Measurements from ENCODE around the gene USP7.
"Not testable (repeated sequence)": the region's sequence is repeated elsewhere in the genome, so short reads cannot be mapped to it uniquely, and the experiment has no call there.

Gene USP7

DNA sequence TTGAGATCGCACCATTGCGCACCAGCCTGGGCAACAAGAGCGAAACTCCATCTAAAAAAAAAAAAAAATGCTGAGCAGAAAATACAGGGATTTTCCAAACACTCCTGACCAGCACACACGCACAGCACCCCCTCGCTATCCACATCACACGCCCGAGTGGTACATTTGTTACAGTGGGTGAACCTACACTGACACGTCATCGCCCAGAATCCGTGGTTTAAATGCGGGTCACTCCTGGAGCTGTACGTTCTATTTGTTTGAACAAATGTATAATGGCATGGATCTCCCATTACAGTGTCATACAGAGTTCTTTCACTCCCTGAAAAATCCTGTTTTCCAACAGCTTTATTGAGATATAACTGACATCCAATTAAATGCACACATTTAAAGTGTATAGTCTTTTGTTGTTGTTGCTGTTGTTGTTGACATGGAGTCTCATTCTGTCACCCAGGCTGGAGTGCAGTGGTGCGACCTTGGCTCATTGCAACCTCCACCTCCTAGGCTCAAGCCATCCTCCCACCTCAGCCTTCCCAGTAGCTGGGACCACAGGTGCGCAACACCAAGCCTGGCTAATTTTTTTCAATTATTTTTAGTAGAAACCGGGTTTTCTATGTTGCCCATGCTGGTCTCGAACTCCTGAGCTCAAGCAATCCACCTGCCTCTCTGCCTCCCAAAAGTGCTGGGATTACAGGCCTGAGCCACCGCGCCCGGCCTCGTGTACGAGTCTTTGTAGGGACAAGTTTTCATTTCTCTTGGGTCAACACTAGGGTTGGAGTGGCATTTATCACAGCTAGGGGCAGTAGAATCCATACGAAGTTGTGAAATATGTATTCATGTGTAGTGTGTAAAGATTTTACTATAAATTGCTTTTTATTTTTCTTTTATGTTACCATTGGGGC, 90.5 kb downstream of the USP7 start:
- DNase-seq, result no peak

DNA sequence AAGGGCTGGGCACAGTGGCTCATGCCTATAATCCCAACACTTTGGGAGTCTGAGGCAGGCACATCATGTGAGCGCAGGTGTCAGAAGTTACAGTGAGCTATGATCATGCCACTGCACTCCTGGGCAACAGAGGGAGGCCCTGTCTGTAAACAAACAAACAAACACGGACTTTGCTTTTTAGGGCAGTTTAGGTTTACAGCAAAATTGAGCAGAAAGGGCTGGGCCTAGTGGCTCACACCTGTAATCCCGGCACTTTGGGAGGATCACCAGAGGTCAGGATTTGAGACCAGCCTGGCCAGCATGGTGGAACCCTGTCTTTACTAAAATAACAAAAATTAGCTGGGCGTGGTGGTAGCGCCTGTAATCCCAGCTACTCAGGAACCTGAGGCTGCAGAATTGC, 91.6 kb downstream of the USP7 start:
- DNase-seq, result no peak

DNA sequence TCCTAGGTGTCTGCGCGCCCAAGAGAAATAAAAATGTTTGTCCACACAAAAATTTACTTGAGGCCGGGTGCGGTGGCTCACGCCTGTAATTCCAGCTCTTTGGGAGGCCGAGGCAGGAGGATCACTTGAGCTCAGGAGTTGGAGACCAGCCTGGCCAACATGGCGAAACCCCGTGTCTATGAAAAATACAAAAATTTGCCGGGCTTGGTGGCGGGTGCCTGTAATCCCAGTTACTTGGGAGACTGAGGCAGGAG, 93.8 kb downstream of the USP7 start:
- not testable (repeated sequence) for DNase-seq

DNA sequence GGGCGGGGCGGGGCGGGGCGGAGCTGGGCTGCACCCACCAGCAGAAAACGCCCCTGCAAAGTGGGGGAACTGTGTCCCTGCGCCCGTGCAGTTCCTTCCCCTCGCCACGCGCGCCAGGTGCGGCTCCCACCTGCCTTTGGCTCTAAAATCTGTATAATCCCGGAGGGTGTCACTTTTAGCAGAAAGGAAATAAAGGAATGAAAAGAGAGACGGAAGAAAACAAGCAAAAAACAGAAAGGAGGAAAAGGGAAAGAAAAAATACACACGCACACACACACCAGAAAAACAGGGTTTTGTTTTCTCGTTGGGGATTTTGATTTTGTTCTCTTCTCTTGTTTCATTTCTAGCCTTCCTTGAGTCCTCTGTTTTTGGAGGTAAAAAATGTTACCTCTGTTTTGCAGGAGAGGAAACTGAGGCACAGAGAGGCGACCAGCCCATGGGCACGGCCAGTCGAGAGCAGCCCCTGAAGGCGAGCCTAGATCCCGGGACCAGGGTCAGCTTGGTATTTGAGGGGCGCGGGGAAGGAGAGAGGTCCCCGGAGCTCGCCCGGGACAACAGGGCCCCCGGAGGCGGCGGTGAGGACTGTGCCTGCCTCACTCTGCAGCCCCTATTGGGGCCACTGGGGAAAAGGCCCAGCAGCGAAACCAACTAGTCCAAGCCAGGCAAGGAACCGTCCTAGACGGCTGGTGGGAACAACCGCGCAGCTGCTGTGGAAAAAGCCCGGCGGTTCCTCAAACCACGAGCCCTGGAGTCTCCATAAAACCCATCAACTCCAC, 94.3 kb downstream of the USP7 start:
- DNase-seq, result no peak

DNA sequence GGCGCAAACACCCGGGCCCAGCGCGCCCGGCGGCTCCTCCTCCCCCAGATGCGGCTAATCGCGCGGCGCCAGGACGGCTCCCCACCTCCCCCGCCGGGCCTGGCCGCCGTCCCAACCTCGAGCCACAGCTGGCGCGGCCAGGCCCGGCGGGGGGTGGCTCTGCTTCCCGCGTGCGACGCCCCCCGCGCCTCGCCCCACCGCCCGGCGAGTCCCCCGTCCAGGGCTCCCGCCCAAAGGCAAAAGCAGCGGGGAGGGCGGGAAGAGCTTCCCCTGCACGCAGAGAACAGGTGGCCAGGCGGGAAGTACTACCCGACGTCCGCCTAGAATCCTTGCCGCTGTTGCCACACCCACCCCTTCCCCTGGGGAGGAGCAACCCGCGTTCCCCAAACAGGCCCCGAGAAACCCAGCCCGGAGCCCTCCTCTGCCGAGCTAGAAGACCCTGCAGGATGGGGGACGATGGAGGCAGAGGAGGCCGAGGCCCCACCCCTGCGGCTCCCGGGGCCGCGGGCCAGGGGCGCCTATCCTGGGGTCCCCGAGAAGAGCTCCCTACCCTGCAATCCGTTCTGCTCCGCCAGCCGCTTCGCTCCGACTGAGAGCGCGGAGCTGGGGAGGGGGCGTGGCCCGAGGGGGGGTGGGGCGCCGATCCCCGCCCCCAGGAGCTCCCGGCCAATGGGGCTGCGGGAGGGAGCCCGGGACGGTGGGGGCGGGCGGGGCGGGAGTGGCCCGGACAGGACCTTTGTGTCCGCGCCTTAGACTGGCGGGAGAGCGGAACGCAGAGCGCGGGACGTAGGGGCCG, 95.1 kb downstream of the USP7 start, which contains the start of gene CARHSP1:
Gene CARHSP1, minus strand, starts transcription at position 591 of the 796 bp plus-strand sequence. CDS start 9,678 bp downstream, outside the sequence.
- peak; percentile 81 to 84 for DNase-seq

DNA sequence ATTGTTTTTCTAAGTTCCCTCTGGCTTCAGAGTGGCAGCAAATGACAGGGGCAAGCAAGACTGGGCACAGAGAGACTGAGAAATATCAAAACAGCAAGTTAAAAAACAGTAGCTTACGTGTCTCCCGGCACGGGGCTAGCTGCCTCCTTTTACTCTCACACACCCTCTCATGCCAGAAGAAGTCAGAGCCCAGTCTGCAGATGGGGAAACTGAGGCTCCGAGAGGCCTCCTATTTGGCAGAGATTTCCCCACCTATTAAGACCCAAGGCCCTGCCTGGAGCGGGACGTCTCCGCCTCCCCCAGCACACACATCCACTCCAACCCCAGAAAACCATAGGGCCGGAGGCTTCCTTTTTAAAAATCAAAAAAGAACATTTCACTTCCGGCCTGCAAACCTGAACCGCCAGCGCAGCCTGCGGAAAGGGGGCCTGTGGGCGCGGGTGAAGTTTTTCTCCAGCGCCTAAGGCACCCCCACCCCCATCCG, 95.7 kb downstream of the USP7 start:
- peak; percentile 49 to 66 for DNase-seq

DNA sequence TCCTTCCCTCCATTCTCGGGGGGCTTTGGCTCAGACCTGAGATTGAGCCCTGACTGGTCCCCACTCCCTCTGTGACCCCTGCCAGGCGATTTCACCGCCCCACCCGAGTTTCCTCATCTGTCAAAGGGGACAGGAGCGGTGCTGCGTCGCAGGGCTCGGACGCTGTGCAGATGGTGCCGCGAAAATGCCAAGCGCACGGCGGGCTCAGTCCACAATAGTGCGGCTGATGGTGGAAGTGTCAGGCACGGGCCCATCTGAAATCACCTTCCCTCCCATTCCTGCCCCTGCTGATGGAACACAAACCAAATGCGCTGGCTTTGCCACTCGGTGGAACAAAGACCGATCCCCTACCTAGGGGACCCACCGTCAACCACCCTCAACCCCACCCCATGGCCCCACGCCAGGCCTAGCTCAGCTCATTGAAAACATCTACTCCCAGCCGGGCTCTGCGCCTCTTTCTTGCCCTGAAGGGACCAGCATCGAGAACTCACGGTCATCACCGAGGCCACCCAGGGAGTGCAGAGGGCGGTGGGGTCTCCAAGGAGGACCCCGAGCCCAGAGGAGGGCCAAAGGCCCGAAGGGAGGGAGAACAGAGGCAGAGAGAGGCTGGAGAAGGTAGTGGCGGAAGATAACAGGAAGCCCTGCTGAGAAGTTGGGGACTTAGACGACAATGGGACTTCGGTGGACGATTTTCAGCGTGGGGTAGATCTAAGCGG, 96.3 kb downstream of the USP7 start:
- DNase-seq, result no peak

DNA sequence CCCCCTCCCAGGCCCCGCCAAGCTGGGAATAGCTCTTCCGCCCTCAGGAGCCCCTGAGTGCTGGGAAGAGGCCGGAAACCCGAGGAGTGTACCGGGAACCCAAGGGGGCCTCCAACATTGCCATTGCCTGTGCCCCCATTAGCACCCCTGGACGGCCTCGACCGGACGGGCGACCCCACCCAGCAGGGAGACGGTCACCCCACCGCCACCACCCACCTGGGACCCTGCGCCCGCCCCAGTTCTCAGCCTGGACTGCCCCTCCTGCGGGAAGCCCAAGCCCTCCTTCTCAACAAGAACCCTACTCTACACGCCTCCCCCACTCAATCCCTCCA, 96.9 kb downstream of the USP7 start:
- DNase-seq, result no peak

DNA sequence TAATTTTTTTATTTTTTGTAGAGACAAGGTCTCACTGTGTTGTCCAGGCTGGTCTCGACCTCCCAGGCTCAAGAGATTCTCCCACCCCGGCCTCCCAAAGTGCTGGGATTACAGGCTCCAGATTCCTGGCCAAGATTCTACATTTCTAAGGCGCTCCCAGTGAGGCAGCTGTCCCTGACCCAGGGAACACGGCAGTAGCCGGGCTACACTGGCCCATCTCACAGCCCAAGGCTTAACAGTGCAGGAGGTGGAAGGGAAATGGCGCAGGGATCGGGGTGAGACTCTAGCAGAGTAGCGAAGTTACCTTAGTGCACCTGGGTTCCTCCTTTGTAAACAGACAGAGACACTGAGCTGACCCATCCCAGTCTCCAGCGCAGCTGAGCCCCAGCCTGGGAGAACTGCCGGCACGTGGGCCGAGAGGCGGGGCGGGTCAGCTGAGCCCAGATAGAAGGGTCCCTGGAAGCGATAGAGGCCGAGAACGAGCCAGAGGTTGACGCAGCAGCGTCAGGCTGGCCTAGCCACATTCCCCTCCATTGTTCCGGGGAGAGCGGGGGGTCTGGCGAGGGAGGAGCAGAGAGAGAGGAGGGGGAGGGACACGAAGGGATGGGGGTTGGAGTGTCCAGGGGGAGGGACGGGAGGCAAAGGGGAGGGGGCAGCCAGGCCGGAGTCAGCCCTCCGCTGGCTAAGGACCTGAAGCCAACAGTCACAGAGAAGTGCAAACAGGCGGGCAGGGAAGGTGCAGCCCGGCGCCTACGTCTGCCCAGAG, 97.4 kb downstream of the USP7 start:
- no peak for DNase-seq

DNA sequence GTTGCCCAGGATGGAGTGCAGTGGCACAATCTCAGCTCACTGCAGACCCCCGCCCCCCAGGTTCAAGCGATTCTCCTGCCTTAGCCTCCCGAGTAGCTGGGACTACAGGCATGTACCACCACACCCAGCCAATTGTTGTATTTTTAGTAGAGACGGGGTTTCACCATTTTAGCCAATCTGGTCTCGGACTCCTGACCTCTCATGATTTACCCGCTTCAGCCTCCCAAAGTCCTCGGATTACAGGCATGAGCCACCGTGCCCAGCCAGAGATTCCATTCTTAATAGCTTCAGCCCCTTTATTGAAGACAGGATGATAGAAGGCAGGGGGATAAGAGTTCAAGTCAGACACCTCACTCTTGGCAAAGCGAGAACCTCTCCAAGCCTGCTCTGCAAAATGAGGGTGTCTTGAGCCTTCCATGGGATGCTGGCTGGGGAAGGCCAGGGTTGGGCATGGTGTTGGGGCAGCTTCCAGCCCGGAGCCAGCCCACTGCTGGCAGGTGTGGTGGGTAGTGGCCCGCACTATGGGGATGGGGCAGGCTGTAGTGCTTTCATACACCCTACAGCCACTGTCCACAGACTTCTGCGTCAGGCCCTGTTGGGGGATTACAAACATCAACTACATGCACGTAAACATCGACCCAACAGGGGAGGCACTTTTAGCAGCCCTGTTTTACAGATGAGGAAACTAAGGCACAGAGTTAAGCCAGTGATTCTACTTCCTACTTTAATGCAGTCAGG, 98.4 kb downstream of the USP7 start:
- no peak for DNase-seq

DNA sequence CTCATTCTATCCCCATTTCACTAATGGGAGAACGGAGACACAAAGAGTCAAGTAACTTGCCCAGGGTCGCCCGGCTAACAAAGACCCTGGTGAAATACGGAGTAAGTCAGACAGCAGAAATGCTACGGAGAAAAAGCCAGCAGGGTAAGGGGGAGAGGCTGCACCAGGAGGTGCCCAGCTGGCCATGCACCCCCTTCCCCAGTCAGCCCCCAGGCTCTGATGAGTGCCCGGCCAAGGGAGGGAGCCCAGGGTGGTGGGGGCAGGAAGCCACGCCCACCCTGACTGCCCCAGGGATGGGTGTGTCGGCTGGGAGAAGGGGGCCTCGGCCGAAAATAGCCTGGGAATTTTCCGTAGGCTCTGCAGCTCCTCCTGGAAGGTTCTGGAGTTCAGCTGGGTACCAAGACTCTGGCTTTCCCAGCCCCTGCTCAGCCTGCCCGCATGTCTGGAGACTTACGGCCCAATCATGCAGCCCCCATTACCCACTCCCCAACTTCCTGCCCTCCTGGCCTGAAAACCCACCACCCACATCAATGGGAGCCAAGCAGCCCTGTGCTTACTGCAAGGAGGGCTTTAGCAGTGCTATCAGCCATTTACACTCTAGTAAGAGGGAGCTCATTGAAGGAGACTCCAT, 99.1 kb downstream of the USP7 start:
- no peak for DNase-seq

DNA sequence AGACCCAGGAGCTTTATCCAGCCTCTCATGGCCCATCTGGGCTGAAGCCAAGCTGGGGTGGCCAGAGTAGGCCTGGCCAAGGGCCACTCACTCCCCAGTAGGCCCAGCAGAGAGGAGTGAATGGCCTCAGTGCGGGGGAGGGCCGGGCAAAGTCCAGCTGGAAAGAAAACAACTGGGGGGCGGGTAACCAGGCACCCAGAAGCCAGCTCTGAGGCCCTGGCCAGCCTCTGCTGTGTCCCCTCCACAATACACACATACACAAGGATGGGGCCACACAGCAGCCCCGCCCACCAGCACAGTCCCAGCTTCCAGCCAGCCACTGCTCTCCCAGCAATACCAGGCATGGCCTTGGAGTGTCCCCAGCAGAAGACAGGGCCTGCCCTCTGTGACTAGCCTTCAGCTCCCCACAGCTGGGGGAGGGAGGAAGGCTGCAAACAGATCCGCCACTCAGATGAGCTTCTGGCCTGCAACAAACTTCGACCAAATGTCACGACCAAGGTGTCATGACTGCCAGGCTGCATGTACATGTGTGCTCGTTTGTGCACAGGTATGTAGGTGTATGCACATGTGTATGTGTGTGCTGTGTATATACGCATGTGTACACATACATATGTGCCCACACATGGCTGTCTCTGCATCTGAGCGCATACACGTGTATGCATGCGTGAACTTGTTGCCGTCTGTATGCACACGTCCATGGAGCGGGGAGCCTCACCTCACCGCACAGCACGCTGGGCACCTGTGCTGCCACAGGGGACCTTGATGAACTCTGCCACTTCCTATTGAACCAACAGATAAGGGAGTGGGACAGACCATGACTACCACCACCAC, 99.9 kb downstream of the USP7 start:
- DNase-seq, result no peak

DNA sequence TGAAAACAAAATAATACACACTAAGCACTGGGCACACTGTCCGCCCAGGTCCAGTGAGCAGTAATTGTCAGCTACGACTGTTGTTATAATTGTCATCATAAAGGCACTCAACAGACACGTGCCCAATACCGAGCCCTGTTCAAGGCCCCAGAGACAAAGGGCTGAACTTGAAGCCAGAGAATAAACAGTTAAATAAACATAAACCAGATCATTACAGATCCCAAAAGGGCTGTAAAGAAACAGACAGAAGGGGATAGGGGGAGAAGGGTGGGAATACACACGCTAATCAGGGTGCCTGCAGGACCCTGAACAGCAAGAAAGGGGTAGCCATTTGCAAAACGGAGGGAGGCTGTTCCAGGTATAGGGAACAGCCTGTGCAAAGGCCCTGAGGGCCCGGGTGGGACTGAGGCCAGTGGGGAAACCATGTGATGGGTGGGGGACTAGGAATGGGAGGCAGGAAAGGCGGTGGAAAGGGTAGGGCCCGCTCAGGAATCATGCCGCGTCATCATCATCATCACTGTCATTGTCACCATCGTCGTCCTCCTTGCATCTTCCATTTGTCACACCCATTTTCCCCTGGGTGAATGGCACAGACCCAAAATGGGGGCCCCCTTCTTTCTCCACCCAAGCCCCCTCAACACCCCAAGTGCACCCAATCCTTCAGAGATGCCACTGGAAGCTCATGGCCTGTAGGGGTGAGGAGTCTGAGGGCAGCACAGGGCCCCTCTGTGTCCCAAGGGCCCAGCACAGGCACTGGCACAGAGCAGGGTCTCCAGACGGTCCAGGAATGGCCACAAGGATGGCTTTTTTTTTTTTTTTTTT, 101.2 kb downstream of the USP7 start:
- no peak for DNase-seq

DNA sequence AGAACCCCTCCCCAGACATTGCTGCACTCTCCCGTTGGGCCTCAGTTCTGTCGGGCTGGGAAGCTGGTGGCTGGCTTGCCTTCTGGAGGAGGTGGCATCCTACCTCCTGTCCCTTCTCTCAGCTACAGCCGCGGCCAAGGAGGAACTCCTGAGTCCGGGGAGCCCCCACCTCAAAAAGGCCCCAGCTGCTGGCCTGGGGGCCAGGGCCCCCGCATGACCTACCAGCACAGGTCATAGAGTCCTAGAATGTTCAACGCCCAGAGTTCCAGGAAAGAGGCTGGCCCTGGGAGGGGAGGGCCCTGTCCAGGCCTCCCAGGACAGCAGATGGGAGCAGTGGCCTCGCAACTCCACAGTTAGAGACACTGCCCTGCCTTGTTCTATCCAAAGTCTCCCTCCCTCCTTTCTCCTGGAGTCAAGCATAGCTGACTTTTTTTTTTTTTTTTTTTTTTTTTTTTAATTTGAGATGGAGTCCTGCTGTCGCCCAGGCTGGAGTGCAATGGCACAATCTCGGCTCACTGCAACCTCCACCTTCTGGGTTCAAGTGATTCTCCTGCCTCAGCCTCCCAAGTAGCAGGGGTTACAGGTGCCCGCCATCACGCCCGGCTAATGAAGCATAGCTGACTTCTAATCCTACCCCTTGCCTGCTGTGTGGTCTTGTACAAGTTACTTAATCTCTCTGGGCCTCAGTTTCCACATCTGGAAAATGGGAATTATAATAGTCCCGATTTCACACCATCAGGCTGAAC, 102.0 kb downstream of the USP7 start:
- no peak for DNase-seq

DNA sequence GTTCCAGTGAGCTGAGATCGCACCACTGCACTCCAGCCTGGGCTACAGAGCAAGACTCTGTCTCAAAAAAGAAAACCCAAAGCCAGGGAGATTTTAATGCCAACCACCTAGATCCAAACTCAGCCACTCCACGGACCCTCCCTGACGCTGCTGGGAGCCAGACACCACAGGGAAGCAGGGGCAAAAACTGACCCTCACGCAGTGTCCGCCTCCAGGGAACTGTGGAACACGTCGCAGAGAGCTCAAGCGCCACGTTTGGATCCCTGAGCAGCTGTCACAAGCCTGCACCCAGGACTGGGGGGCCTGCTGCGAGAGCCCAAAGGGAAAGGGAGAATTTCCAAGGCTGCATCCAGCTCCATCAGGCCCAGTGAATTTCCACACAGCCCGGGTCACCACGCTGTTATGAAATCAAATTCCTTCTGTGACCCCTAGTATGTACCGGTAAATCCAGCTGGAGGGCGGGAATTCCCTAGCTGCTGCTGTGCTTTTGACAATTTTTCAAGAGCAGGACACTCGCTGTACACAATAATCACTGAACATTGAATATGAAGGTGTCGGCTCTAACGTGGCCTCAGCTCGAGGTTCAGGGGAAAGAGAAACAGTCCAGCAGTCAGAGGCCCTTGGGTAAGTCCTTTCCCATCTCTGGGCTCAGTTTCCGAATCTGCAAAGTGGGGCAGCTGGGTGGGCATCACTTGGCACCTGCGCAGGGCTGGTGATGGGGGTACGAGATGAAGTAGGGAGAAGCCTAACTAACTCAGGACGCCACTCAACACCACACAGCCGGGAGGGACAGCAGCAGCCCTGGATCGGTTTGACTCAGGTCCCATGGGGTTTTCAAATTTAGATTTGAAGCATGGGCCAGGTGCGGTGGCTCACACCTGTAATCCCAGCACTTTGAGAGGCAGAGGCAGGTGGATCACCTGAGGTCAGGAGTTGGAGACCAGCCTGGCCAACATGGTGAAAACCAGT, 103.5 kb downstream of the USP7 start:
- DNase-seq, result no peak

DNA sequence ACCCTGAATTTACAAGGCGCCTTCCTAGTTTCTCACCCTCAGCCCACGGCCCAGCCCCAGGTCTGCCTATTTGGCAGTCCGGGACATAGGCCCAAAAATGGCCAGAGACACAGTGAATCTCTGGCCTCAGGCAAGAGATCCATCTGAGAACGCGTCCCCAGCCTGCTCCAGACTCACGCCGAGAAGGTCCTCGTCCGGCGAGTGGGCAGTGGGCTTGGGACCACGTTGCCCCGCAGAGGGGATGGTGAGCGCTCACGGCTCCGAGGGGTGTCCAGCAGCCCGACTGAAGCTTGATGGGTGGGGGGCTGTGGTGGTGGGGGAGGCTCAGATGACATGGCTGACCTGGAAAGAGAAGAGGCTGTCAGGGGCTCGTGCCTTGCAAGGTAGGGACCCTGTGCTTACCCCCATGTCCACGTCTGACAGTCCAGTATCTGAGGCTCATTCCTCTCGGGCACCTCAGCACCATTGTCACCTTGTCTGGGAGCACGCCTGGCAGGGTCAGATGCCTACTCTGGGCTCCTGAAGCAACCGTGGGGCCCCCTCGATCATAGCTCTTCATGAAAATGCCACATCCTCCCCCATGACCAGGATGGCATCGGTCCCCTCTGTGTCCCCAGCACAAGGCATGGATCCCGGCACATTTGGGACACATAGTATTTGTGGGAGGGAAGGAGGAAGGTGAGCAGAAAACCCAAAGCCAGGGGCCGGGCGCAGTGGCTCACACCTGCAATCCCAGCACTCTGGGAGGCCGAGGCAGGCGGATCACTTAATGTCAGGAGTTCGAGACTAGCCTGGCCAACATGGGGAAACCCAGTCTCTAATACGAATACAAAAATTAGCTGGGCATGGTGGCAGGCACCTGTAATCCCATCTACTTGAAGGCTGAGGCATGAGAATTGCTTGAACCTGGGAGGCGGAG, 104.5 kb downstream of the USP7 start:
- DNase-seq, result no peak

Data from CD4-positive, alpha-beta T cell treated with Interleukin-1 beta for 1 hour (primary cell).